Natural killer cell (primary cell): ENCODE data around the gene ARHGAP12. TPM values are rescaled to one million over a fixed set of nuclear protein-coding genes. Genes with fewer than 3 reads are reported as not detected.

Source experiments
- ATAC-seq, 3 donors: fragments of 150-1000 bp in 2 of 3; fragments of 200-7000 bp in 1 of 3; cut with Tn5 transposase; 1 replicate in 1 of 3; 2 replicates in 2 of 3; pipeline ENCODE4 v1.10.0; 2021; ENCODE audit warnings: mild to moderate bottlenecking in 2 of 3, moderate library complexity in 2 of 3
- DNase-seq, 2 donors: peaks; one replicate each; pipeline versions ENCODE4 v3.0.0 to v3.0.0-alpha.2; 2013 to 2021; ENCODE audit warnings: mixed read lengths in 1 of 2
- H3K27ac ChIP-seq: one replicate; pipeline ENCODE4 v1.5.1; 2013; ENCODE audit warnings: mild to moderate bottlenecking, low read length
- H3K27me3 ChIP-seq: one replicate; pipeline ENCODE4 v1.6.1; 2013; ENCODE audit warnings: low read length; ENCODE audit not compliant: control insufficient read depth, insufficient read depth
- H3K36me3 ChIP-seq: one replicate; pipeline ENCODE4 v1.6.1; 2013; ENCODE audit warnings: low read length; ENCODE audit not compliant: control insufficient read depth, insufficient read depth
- H3K4me1 ChIP-seq: one replicate; pipeline ENCODE4 v1.6.1; 2013; ENCODE audit warnings: low read length; ENCODE audit not compliant: control insufficient read depth, insufficient read depth
- H3K4me3 ChIP-seq: one replicate; pipeline ENCODE4 v1.5.1; 2013; ENCODE audit warnings: low read length
- H3K9me3 ChIP-seq: one replicate; pipeline ENCODE4 v1.6.1; 2013; ENCODE audit warnings: low read length; ENCODE audit not compliant: control insufficient read depth, insufficient read depth
- H3K27ac Mint-ChIP-seq, 2 donors: one replicate each; pipeline ENCODE4 v1.8.0; 2022; ENCODE audit warnings: mild to moderate bottlenecking in 2 of 2, mixed read lengths in 2 of 2, moderate library complexity in 1 of 2
- H3K27me3 Mint-ChIP-seq, 2 donors: one replicate each; pipeline ENCODE4 v1.8.0; 2022; ENCODE audit warnings: low read depth in 2 of 2, mixed read lengths in 2 of 2
- H3K36me3 Mint-ChIP-seq: one replicate; pipeline ENCODE4 v1.8.0; 2022; ENCODE audit warnings: mixed read lengths
- H3K4me1 Mint-ChIP-seq, 2 donors: one replicate each; pipeline ENCODE4 v1.8.0; 2022; ENCODE audit warnings: mixed read lengths in 2 of 2
- H3K4me3 Mint-ChIP-seq: one replicate; pipeline ENCODE4 v1.8.0; 2022; ENCODE audit warnings: mild to moderate bottlenecking, moderate library complexity, mixed read lengths
- H3K9me3 Mint-ChIP-seq, 2 donors: one replicate each; pipeline ENCODE4 v1.8.0; 2022; ENCODE audit warnings: mixed read lengths in 2 of 2
- CTCF ChIP-seq: fragments of 200-600 bp; IDR thresholded peaks from one replicate; pipeline ENCODE4 v1.8.0; 2022; ENCODE audit warnings: antibody characterized with exemption
- WGBS: methylation state at CpG from one replicate; pipeline ENCODE4 v1.1.7; 2013; ENCODE audit warnings: missing lambda C conversion rate; ENCODE audit not compliant: insufficient coverage; 5-methylcytosine and 5-hydroxymethylcytosine counted together
- intact Hi-C: fragments of 100-400 bp; cut with micrococcal nuclease; formaldehyde crosslinking; loops from one replicate; pipeline ENCODE4 v1.14.2; 2022
- total RNA-seq, 4 donors: library from RNA; stranded (reverse); fragments of 120-200 nt in 1 of 4; gene quantifications; one replicate each; pipeline versions ENCODE4 v1.2.3 to v1.2.4, GENCODE V29; 2013 to 2022

Gene ARHGAP12
- total RNA-seq, 3 donors from 2014 or later (not counting 1 experiment from before 2014, with no cell fraction given): 35.1 to 40.2 (median 40.2) TPM

GRCh38 chr10:31939797-31940708 is 11.4 kb upstream of the ARHGAP12 start:
- no peak overlapping the region for H3K27ac ChIP-seq
- Mint-ChIP-seq H3K27ac (no peak overlapping the region), H3K36me3 (no peaks in the 10 kb centered on the region), H3K4me3 (no peak overlapping the region), H3K4me1 (no peaks in the 10 kb centered on the region), H3K27me3 (no peaks in the 10 kb centered on the region), H3K9me3 (no peaks in the 10 kb centered on the region)
- no peak overlapping the region for H3K4me3 ChIP-seq
- no peak for ATAC-seq
- no peak for DNase-seq
- intact Hi-C loops: no loop called here
- WGBS: 95% methylated on average over 4 of the region's 4 CpGs
- H3K9me3 ChIP-seq: no peaks in the 10 kb centered on the region
- no peak for TF ChIP-seq CTCF
- H3K4me1 ChIP-seq: peaks cover 5% of the 10 kb centered on the region
- H3K36me3 ChIP-seq: no peaks in the 10 kb centered on the region
- no peaks in the 10 kb centered on the region for H3K27me3 ChIP-seq

- TF ChIP-seq CTCF: no peak
- Histone ChIP-seq H3K4me3 (no peak overlapping the region), H3K27ac (no peak overlapping the region), H3K9me3 (no peaks in the 10 kb centered on the region), H3K36me3 (no peaks in the 10 kb centered on the region), H3K27me3 (no peaks in the 10 kb centered on the region), H3K4me1 (no peaks in the 10 kb centered on the region)
- 97% methylated on average over 9 of the region's 9 CpGs for WGBS
- DNase-seq (no peak), ATAC-seq (no peak)
- H3K4me1 Mint-ChIP-seq: no peaks in the 10 kb centered on the region
- H3K36me3 Mint-ChIP-seq: no peaks in the 10 kb centered on the region
- no peak overlapping the region for H3K27ac Mint-ChIP-seq
- H3K27me3 Mint-ChIP-seq: peaks cover 0 to 3% of the 10 kb centered on the region in 2 donors
- intact Hi-C loops: no loop called here
- H3K4me3 Mint-ChIP-seq: no peak overlapping the region
- H3K9me3 Mint-ChIP-seq: no peaks in the 10 kb centered on the region
Measured at GRCh38 chr10:31937371-31937770, 8.7 kb upstream of the ARHGAP12 start.

GRCh38 chr10:31936933-31937332 is 8.3 kb upstream of the ARHGAP12 start:
- H3K36me3 ChIP-seq: no peaks in the 10 kb centered on the region
- no peaks in the 10 kb centered on the region for H3K27me3 ChIP-seq
- no peak overlapping the region for H3K27ac ChIP-seq
- ATAC-seq: no peak
- no peaks in the 10 kb centered on the region for H3K4me1 Mint-ChIP-seq
- intact Hi-C loops: no loop called here
- no peak for TF ChIP-seq CTCF
- H3K27ac Mint-ChIP-seq: no peak overlapping the region
- no peaks in the 10 kb centered on the region for H3K4me1 ChIP-seq
- H3K9me3 Mint-ChIP-seq: no peaks in the 10 kb centered on the region
- peaks cover 0 to 3% of the 10 kb centered on the region in 2 donors for H3K27me3 Mint-ChIP-seq
- H3K9me3 ChIP-seq: no peaks in the 10 kb centered on the region
- no peak overlapping the region for H3K4me3 Mint-ChIP-seq
- no peak for DNase-seq
- 84% methylated on average over 4 of the region's 5 CpGs for WGBS
- H3K36me3 Mint-ChIP-seq: no peaks in the 10 kb centered on the region
- no peak overlapping the region for H3K4me3 ChIP-seq
